Hindlimb muscle (tissue), 1 donor: ENCODE data around the gene DNMBP. TPM values are rescaled to one million over a fixed set of nuclear protein-coding genes. Genes with fewer than 3 reads are reported as not detected.
"Not testable (repeated sequence)": the region's sequence is repeated elsewhere in the genome, so short reads cannot be mapped to it uniquely, and the experiment has no call there.

ENCODE experiments used
- DNase-seq: peaks from one replicate; pipeline ENCODE4 v3.0.0-alpha.2; 2013
- polyA plus RNA-seq: library from polyadenylated mRNA; unstranded; fragments of 120-200 nt; gene quantifications from one replicate; pipeline ENCODE4 v1.2.1, GENCODE V29; 2013; ENCODE audit not compliant: insufficient read length

Gene DNMBP
- polyA plus RNA-seq, 1 donor: 21.1 TPM

GRCh38 chr10:99912041-99912440 lies 97.7 kb downstream of the DNMBP start:
- no peak for DNase-seq

GRCh38 chr10:99908512-99908911 lies 101.2 kb downstream of the DNMBP start:
- DNase-seq: no peak

- no peak for DNase-seq
These were observed 103.3 kb downstream of the DNMBP start for GRCh38 chr10:99906470-99906869.

- no peak for DNase-seq
These were observed 103.8 kb downstream of the DNMBP start for GRCh38 chr10:99905971-99906370.

- no peak for DNase-seq
These were observed 113.9 kb downstream of the DNMBP start for GRCh38 chr10:99895867-99896266.

GRCh38 chr10:99895066-99895465 lies 114.7 kb downstream of the DNMBP start:
- not testable (repeated sequence) for DNase-seq

GRCh38 chr10:99894613-99895012 lies 115.1 kb downstream of the DNMBP start:
- no peak for DNase-seq

- no peak for DNase-seq
These were observed 121.1 kb downstream of the DNMBP start for GRCh38 chr10:99888622-99889021.

- DNase-seq: no peak
These were observed 126.2 kb downstream of the DNMBP start for GRCh38 chr10:99883523-99883922.

- no peak for DNase-seq
These were observed 128.4 kb downstream of the DNMBP start for GRCh38 chr10:99881371-99881770.

- DNase-seq: no peak
These were observed 129.5 kb downstream of the DNMBP start for GRCh38 chr10:99880080-99880835.

GRCh38 chr10:99875473-99875872 lies 134.3 kb downstream of the DNMBP start:
- DNase-seq: no peak

- no peak for DNase-seq
These were observed 135.2 kb downstream of the DNMBP start for GRCh38 chr10:99874341-99875085.

GRCh38 chr10:99873846-99874245 lies 135.9 kb downstream of the DNMBP start:
- DNase-seq: no peak

GRCh38 chr10:99872367-99873162 lies 137.2 kb downstream of the DNMBP start:
- DNase-seq: no peak

- no peak for DNase-seq
These were observed 139.5 kb downstream of the DNMBP start for GRCh38 chr10:99870123-99870730.

GRCh38 chr10:99869581-99870122 lies 140.1 kb downstream of the DNMBP start:
- DNase-seq: no peak

- DNase-seq: not testable (repeated sequence)
These were observed 142.5 kb downstream of the DNMBP start for GRCh38 chr10:99867250-99867649.

GRCh38 chr10:99863535-99864240 lies 146.1 kb downstream of the DNMBP start:
- DNase-seq: not testable (repeated sequence)

GRCh38 chr10:99860466-99860865 lies 149.3 kb downstream of the DNMBP start:
- DNase-seq: no peak

GRCh38 chr10:99859585-99859984 lies 150.2 kb downstream of the DNMBP start:
- DNase-seq: no peak

GRCh38 chr10:99858849-99859248 lies 150.9 kb downstream of the DNMBP start:
- DNase-seq: no peak
